AG10803 (cell line): ENCODE data around the gene CTSH.

Experiments
- DNase-seq: peaks from one replicate; pipeline ENCODE4 v3.0.0; 2010; ENCODE audit warnings: low read depth
- H3K4me3 ChIP-seq: 2 replicates; pipeline ENCODE4 v1.5.1; 2011; ENCODE audit warnings: mild to moderate bottlenecking, low read length, control low read depth
- CTCF ChIP-seq: conservative IDR thresholded peaks from 2 replicates; pipeline ENCODE4 v1.5.1; 2011; ENCODE audit warnings: mild to moderate bottlenecking, low read length, control low read depth, inconsistent platforms

Gene CTSH

DNA sequence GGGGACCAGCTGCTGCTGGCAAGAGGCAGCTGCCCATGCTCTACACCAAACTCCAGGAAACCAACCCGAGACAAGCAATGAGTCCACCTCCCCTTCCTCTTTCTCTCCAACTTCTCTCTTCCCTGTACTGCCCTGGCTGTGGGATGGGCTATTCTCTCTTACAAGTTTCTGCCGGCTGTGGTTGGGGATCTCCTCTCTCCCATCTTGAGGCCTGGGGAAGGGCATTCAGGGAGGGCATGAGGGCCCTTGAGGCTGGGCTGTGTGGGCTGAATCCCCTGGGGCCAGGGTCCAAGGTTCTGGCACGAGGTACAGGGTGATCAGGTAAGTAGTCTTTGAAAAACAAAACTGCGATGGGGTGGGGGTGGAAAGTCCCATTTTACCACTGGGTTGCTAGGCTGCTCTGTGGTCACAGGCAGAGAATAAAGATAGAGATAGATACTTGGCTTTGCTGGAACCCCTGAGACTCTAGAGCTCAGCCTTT lies 32.3 kb upstream of the CTSH start:
- no peak for DNase-seq

GRCh38 chr15:78976691-78977090 lies 31.8 kb upstream of the CTSH start:
- TF ChIP-seq CTCF = no peak

More for the DNA sequence above, 32.3 kb upstream of the CTSH start:
- H3K4me3 ChIP-seq = no peak overlapping the region
- TF ChIP-seq CTCF = no peak

DNA sequence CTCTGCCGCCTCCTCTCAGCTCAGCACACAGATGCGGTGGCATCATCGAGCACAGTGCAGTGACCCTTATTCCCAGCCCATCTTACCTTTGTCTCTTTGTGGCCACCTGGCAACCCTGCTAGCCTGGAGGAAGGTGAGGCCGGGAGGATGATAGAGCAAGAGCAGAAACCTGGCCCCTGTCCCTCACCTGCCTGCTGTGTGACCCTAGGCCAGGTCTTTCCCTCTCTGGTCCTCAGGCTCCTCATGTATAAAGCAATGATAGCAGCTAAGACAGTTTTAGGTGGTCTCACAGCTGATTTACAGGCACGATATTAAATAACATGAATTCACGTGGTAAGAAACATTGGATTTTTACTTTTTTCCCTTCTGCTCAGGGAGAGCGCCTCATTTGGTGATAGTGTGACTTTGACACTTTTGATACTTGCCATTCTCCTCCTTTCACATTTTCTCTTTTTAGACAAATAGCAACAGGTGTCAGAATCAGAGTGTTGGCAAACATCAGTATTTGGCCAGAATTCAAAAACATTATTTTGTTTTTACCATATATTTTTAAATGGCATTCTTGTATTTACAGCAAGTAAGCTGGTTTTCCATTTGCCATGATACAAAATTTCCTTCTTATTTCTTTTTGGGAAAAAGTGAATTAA lies 29.5 kb upstream of the CTSH start:
- TF ChIP-seq CTCF = no peak
- DNase-seq = no peak

More at GRCh38 chr15:78976691-78977090, 31.8 kb upstream of the CTSH start:
- no peak for DNase-seq
- H3K4me3 ChIP-seq = no peak overlapping the region

DNA sequence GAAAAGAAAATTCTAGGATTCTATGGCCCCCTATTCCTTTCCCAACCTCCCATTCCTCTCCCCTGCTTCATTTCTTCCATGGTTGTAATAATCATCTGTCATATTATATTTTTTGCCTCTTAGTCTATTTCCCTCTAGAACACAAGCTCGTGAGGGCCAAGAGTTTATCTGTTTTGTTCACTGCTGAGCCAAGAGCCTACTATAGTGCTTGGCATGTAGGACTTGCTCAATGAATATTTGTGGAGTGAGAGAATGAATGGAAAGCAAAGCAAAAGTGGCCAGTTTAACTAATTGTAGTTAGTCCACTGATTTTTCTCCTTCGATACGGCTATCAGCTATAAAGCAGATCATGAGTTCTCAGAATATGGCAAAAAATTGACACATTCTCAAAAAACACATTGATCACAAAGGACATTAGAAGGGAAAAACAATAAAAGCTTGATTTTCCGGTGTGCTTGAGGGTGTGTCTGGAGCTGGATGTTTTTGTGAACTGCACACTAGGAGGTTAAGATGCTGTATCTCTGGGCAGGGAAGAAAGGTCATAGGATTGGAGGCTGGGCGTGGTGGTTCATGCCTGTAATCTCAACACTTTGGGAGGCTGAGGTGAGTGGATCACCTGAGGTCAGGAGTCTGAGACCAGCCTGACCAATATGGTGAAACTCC lies 25.0 kb upstream of the CTSH start:
- H3K4me3 ChIP-seq = no peak overlapping the region
- TF ChIP-seq CTCF = no peak
- DNase-seq = peak; percentile 22

More for the DNA sequence above, 29.5 kb upstream of the CTSH start:
- no peak overlapping the region for H3K4me3 ChIP-seq

GRCh38 chr15:78968539-78969271 lies 23.9 kb upstream of the CTSH start:
- no peak for DNase-seq
- TF ChIP-seq CTCF = no peak

GRCh38 chr15:78968114-78968513 lies 23.3 kb upstream of the CTSH start:
- DNase-seq = no peak
- H3K4me3 ChIP-seq = no peak overlapping the region
- TF ChIP-seq CTCF = no peak

More at GRCh38 chr15:78968539-78969271, 23.9 kb upstream of the CTSH start:
- no peak overlapping the region for H3K4me3 ChIP-seq

GRCh38 chr15:78960308-78960707 lies 15.5 kb upstream of the CTSH start:
- no peak overlapping the region for H3K4me3 ChIP-seq
- DNase-seq = no peak
- no peak for TF ChIP-seq CTCF
